ENCODE measurements around the gene B3GALT2. TPM values are rescaled to one million over a fixed set of nuclear protein-coding genes. Genes with fewer than 3 reads are reported as not detected.
"Not testable (repeated sequence)": the region's sequence is repeated elsewhere in the genome, so short reads cannot be mapped to it uniquely, and the experiment has no call there.

The B3GALT2 gene, protein sequence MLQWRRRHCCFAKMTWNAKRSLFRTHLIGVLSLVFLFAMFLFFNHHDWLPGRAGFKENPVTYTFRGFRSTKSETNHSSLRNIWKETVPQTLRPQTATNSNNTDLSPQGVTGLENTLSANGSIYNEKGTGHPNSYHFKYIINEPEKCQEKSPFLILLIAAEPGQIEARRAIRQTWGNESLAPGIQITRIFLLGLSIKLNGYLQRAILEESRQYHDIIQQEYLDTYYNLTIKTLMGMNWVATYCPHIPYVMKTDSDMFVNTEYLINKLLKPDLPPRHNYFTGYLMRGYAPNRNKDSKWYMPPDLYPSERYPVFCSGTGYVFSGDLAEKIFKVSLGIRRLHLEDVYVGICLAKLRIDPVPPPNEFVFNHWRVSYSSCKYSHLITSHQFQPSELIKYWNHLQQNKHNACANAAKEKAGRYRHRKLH
- under 1 TPM; 0.63 to 0.94 TPM for total RNA-seq

- DNase-seq (no peak), ATAC-seq (peak; percentile 57)
- Mint-ChIP-seq H3K9me3 (ENCODE audit: insufficient read depth) (no peaks in the 10 kb centered on the region), H3K27ac (peak within 1 kb of the TSS; percentile 28), H3K36me3 (ENCODE audit: low read depth) (peaks cover 13% of the 10 kb centered on the region), H3K27me3 (ENCODE audit: low read depth) (no peaks in the 10 kb centered on the region), H3K4me3 (peak within 1 kb of the TSS; percentile 44), H3K4me1 (ENCODE audit: low read depth) (peaks cover 28% of the 10 kb centered on the region)
- ChIA-PET CTCF (interaction anchor here (0.7 to 1.9 kb wide), 5 partner anchors 43 to 1109 kb away, joined by 3 to 5 read pairs (median 4); no protein-coding TSS in a partner anchor), POLR2A (interaction anchor here (0.6 kb wide), 1 partner anchor 267 kb away, joined by 3 read pairs; no protein-coding TSS in a partner anchor)
Observed at GRCh38 chr1:193185901-193186731, at the start of gene B3GALT2. TSS of gene B3GALT2 (minus strand) at chr1:193186613. CDS start at chr1:193181562, 5,051 bp downstream.

DNA sequence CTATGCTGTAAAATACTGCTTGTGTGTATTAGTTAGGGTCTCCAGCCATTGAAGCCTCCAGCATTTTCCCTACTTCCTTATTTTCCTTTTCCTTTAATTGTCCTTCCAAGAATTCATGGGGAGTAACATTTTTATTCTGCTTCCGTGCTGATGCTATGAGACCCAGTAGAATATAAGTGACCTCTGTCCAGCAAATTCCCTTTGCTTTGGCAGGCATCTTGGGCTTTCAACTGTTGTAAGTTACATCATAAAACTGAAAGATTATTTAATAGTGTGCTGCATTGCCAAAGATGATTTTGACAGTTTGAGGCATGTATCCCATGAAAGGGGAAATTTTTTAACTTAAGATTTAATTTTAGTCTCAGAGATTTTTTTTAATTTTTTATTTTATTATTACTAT lies 48.1 kb upstream of the B3GALT2 start:
- CTCF ChIA-PET, result no interaction called here
- peaks cover 3% of the 10 kb centered on the region for H3K9me3 Mint-ChIP-seq (ENCODE audit: insufficient read depth)
- peaks cover 39% of the 10 kb centered on the region for H3K36me3 Mint-ChIP-seq (ENCODE audit: low read depth)
- H3K27me3 Mint-ChIP-seq (ENCODE audit: low read depth), result no peaks in the 10 kb centered on the region
- H3K4me1 Mint-ChIP-seq (ENCODE audit: low read depth), result peaks cover 3% of the 10 kb centered on the region
- no peak overlapping the region for H3K27ac Mint-ChIP-seq
- no peak overlapping the region for H3K4me3 Mint-ChIP-seq
- POLR2A ChIA-PET, result interaction anchor here (1.4 kb wide), 1 partner anchor 176 kb away, joined by 3 read pairs; no protein-coding TSS in a partner anchor
- DNase-seq (no peak), ATAC-seq (no peak)

GRCh38 chr1:193231146-193231545 lies 44.7 kb upstream of the B3GALT2 start:
- peaks cover 30% of the 10 kb centered on the region for H3K36me3 Mint-ChIP-seq (ENCODE audit: low read depth)
- H3K4me3 Mint-ChIP-seq; DNase-seq; H3K4me1 Mint-ChIP-seq (ENCODE audit: low read depth); H3K27ac Mint-ChIP-seq; POLR2A ChIA-PET; H3K27me3 Mint-ChIP-seq (ENCODE audit: low read depth); CTCF ChIA-PET; H3K9me3 Mint-ChIP-seq (ENCODE audit: insufficient read depth); ATAC-seq: not testable (repeated sequence)

- Mint-ChIP-seq H3K27ac (no peak overlapping the region), H3K9me3 (ENCODE audit: insufficient read depth) (no peaks in the 10 kb centered on the region), H3K27me3 (ENCODE audit: low read depth) (no peaks in the 10 kb centered on the region), H3K4me1 (ENCODE audit: low read depth) (peaks cover 2% of the 10 kb centered on the region), H3K4me3 (no peak overlapping the region), H3K36me3 (ENCODE audit: low read depth) (peaks cover 38% of the 10 kb centered on the region)
- ChIA-PET CTCF (interaction anchor here (0.8 kb wide), 1 partner anchor 966 kb away, joined by 3 read pairs; no protein-coding TSS in a partner anchor), POLR2A (no interaction called here)
- DNase-seq (no peak), ATAC-seq (no peak)
Observed at GRCh38 chr1:193229136-193229535, 42.7 kb upstream of the B3GALT2 start.

DNA sequence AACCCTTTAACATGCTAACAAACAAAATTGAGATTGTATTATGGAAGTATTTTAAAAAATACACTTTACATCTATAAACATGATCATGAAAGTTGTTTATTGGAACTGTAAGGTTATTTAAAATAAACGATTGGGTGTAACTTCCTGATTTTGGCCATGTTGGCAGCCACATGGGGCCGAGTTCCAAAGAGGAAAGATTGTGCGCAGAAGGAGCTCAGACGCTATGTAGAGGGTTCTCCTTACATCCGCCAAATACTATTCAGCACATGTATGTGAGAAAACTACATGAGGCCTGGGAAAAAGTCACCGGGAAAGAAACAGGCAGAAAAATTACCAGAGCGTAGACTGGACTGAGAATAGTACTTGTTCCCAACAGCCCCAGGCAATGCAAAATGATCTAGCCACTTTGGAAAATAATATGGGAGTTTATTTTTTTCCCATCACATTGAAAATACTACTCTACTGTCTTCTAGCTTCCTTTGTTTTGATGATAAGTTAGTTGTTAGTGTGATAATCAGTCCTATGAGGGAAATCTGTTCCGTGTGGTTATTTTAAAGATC lies 35.7 kb upstream of the B3GALT2 start:
- ChIA-PET POLR2A (no interaction called here), CTCF (no interaction called here)
- ATAC-seq, result no peak
- Mint-ChIP-seq H3K27ac (no peak overlapping the region), H3K27me3 (ENCODE audit: low read depth) (no peaks in the 10 kb centered on the region), H3K4me1 (ENCODE audit: low read depth) (peaks cover 2% of the 10 kb centered on the region), H3K9me3 (ENCODE audit: insufficient read depth) (no peaks in the 10 kb centered on the region), H3K36me3 (ENCODE audit: low read depth) (peaks cover 53% of the 10 kb centered on the region), H3K4me3 (no peak overlapping the region)
- no peak for DNase-seq

DNA sequence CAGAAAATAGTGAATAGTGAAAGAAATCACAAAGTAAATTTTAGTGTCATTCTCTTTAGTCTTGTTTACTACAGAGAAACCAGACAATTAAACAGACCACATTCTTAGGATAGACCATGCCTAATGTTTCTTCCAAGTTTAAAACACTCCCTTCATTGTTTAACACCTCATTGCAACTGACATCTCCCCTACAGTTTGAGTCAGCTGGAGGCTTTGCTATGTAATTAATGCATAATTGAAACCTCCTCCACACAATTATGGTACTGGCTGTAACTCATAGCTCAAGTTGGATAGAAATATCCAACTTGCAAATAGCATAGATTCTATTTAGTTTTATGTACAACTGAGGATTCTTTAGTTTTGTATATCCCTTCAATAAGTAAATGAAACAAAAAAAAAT lies 35.2 kb upstream of the B3GALT2 start:
- Mint-ChIP-seq H3K27ac (no peak overlapping the region), H3K27me3 (ENCODE audit: low read depth) (no peaks in the 10 kb centered on the region)

DNA sequence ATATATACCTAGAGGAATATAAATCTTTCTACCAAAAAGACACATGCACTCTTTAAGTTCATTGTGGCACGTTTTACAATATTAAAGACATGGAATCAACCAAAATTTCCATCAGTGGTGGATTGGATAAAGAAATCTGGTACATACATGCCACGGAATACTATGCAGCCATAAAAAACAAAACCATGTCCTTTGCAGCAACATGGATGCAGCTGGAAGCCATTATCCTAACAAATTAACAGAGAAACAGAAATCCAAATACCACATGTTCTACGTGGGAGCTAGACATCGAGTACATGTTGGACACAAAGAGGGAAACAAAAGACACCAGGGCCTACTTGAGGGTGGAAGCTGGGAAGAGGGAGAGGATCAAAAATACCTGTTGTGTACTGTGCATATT lies 33.0 kb upstream of the B3GALT2 start:
- ChIA-PET CTCF (no interaction called here), POLR2A (no interaction called here)
- H3K4me3 Mint-ChIP-seq, result no peak overlapping the region
- H3K4me1 Mint-ChIP-seq (ENCODE audit: low read depth), result no peaks in the 10 kb centered on the region
- H3K27ac Mint-ChIP-seq, result no peak overlapping the region
- peaks cover 53% of the 10 kb centered on the region for H3K36me3 Mint-ChIP-seq (ENCODE audit: low read depth)
- ATAC-seq (no peak), DNase-seq (no peak)
- no peaks in the 10 kb centered on the region for H3K27me3 Mint-ChIP-seq (ENCODE audit: low read depth)
- H3K9me3 Mint-ChIP-seq (ENCODE audit: insufficient read depth), result peaks cover 8% of the 10 kb centered on the region

More for the DNA sequence above, 35.2 kb upstream of the B3GALT2 start:
- DNase-seq (no peak), ATAC-seq (no peak)
- ChIA-PET CTCF (no interaction called here), POLR2A (no interaction called here)
- H3K4me1 Mint-ChIP-seq (ENCODE audit: low read depth), result peaks cover 2% of the 10 kb centered on the region
- H3K4me3 Mint-ChIP-seq, result no peak overlapping the region
- H3K36me3 Mint-ChIP-seq (ENCODE audit: low read depth), result peaks cover 54% of the 10 kb centered on the region
- no peaks in the 10 kb centered on the region for H3K9me3 Mint-ChIP-seq (ENCODE audit: insufficient read depth)

GRCh38 chr1:193216920-193217319 lies 30.5 kb upstream of the B3GALT2 start:
- no peak overlapping the region for H3K27ac Mint-ChIP-seq
- peaks cover 8% of the 10 kb centered on the region for H3K9me3 Mint-ChIP-seq (ENCODE audit: insufficient read depth)

DNA sequence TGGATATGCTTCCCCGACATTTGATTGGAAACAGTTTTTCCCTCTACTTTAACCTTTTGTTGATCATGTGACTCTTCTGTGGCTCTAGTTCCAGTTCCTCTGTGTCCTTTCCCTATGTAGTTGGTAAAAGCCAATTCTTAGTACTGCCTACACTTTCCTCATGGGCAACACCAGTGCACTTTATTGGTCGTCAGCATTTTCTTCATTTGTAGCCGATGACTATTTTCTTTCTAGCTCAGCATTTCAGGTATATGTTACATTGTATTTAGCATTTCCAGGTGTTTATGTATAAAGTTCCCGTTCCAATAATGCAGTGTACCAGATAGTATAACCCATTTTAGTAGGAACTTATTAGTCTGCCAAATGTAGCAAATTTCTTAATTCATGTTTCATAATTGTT lies 27.6 kb upstream of the B3GALT2 start:
- peaks cover 10% of the 10 kb centered on the region for H3K9me3 Mint-ChIP-seq (ENCODE audit: insufficient read depth)
- DNase-seq (no peak), ATAC-seq (no peak)
- H3K4me3 Mint-ChIP-seq, result no peak overlapping the region
- peaks cover 71% of the 10 kb centered on the region for H3K36me3 Mint-ChIP-seq (ENCODE audit: low read depth)
- CTCF ChIA-PET, result no interaction called here
- H3K27ac Mint-ChIP-seq, result no peak overlapping the region
- peaks cover 8% of the 10 kb centered on the region for H3K4me1 Mint-ChIP-seq (ENCODE audit: low read depth)
- POLR2A ChIA-PET, result no interaction called here
- H3K27me3 Mint-ChIP-seq (ENCODE audit: low read depth), result no peaks in the 10 kb centered on the region

More at GRCh38 chr1:193216920-193217319, 30.5 kb upstream of the B3GALT2 start:
- CTCF ChIA-PET, result no interaction called here
- POLR2A ChIA-PET, result no interaction called here
- Mint-ChIP-seq H3K4me3 (no peak overlapping the region), H3K27me3 (ENCODE audit: low read depth) (no peaks in the 10 kb centered on the region), H3K4me1 (ENCODE audit: low read depth) (no peaks in the 10 kb centered on the region), H3K36me3 (ENCODE audit: low read depth) (peaks cover 61% of the 10 kb centered on the region)
- no peak for DNase-seq
- ATAC-seq, result no peak

DNA sequence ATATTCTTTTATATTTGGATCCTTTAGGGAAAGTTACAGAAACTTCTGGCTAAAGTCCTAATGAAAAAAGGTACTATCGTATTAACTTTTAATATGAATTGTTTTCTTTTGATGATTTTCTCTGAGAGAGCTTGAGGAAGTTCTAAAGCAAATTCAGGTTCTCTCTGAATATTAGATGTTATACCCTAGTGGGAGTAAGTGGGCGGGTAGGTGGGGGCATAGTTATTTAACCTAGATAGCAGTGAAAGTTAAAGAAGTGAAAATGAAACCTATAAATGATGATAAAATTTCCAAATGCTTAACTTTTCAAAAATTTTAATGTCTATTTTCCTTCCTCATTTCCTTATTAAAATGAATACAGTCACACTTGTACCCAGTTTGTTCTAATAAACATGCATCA lies 26.2 kb upstream of the B3GALT2 start:
- H3K27me3 Mint-ChIP-seq (ENCODE audit: low read depth), result no peaks in the 10 kb centered on the region
- DNase-seq (no peak), ATAC-seq (no peak)
- H3K9me3 Mint-ChIP-seq (ENCODE audit: insufficient read depth), result peaks cover 16% of the 10 kb centered on the region
- peaks cover 73% of the 10 kb centered on the region for H3K36me3 Mint-ChIP-seq (ENCODE audit: low read depth)
- H3K27ac Mint-ChIP-seq, result no peak overlapping the region
- H3K4me3 Mint-ChIP-seq, result no peak overlapping the region
- CTCF ChIA-PET, result no interaction called here
- H3K4me1 Mint-ChIP-seq (ENCODE audit: low read depth), result peaks cover 8% of the 10 kb centered on the region
- POLR2A ChIA-PET, result no interaction called here

DNA sequence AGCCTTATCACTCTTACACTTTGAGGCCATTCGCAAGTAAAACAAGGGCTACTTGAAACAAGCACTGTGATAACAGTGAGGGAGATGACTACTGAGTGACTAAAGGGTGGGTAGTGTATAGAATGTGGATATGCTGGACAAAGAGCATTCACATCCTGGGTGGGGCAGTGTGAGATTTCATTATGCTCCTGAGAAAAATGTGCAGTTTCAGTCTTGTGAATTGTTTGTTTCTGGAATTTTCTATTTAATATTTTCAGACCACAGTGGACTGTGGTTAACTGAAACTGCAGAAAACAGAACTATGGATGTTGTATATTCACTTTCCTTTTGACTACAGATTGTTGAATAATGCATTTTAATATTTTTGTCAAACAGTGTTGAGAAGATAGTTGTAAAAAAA lies 25.1 kb upstream of the B3GALT2 start:
- ChIA-PET POLR2A (no interaction called here), CTCF (no interaction called here)
- Mint-ChIP-seq H3K36me3 (ENCODE audit: low read depth) (peaks cover 76% of the 10 kb centered on the region), H3K9me3 (ENCODE audit: insufficient read depth) (peaks cover 22% of the 10 kb centered on the region), H3K4me3 (no peak overlapping the region), H3K4me1 (ENCODE audit: low read depth) (peaks cover 8% of the 10 kb centered on the region), H3K27me3 (ENCODE audit: low read depth) (no peaks in the 10 kb centered on the region), H3K27ac (no peak overlapping the region)
- DNase-seq (no peak), ATAC-seq (no peak)

DNA sequence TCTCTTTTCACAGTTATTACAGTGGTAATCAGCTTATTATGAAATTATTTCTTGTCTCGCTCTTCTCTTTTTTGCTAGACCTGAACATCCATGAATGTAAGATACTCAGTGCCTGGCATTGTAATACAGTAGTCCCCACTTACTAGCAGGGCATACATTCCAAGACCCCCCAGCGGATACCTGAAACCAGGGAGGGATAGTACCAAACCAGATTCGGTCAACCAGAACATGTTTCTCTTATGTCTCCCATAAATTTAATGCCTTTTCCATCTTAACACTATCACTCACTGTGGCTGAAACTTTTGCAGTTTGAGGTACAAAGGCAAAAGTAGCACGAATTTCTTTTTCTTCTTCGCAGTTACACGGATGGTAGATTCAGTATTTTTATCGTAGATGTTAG lies 24.6 kb upstream of the B3GALT2 start:
- ChIA-PET CTCF (no interaction called here), POLR2A (no interaction called here)
- no peak overlapping the region for H3K4me3 Mint-ChIP-seq
- no peaks in the 10 kb centered on the region for H3K27me3 Mint-ChIP-seq (ENCODE audit: low read depth)
- DNase-seq, result no peak
- H3K27ac Mint-ChIP-seq, result no peak overlapping the region
- peaks cover 8% of the 10 kb centered on the region for H3K4me1 Mint-ChIP-seq (ENCODE audit: low read depth)
- H3K36me3 Mint-ChIP-seq (ENCODE audit: low read depth), result peaks cover 76% of the 10 kb centered on the region
- peaks cover 23% of the 10 kb centered on the region for H3K9me3 Mint-ChIP-seq (ENCODE audit: insufficient read depth)
- no peak for ATAC-seq
